Calu3 (cell line): ENCODE measurements around the gene ROCK2. TPM values are rescaled to one million over a fixed set of nuclear protein-coding genes. Genes with fewer than 3 reads are reported as not detected.
A peak's percentile ranks its signal among the peaks of the same experiment; 100 is the strongest.
"Not testable (repeated sequence)": the region's sequence is repeated elsewhere in the genome, so short reads cannot be mapped to it uniquely, and the experiment has no call there.

Experiments used
- BruUV-seq: library from RNA; stranded (reverse); fragments of 400-500 nt; replicated peaks from 2 replicates; lab custom pipeline; 2021; lab: Mats Ljungman, UMichigan
- CTCF ChIA-PET: fragments of 300-600 bp; sonication (Branson Sonifier 250); formaldehyde crosslinking; loops from one replicate; lab custom pipeline; 2022; ENCODE audit warnings: antibody characterized with exemption; lab: Charles Lee
- DNase-seq: peaks from one replicate; pipeline ENCODE4 v3.0.0; 2022
- H3K27ac Mint-ChIP-seq: one replicate; pipeline ENCODE4 v1.8.0; 2022; ENCODE audit warnings: mixed read lengths; ENCODE audit not compliant: unreplicated experiment
- H3K27me3 Mint-ChIP-seq: one replicate; pipeline ENCODE4 v1.8.0; 2022; ENCODE audit warnings: mixed read lengths; ENCODE audit not compliant: unreplicated experiment
- H3K36me3 Mint-ChIP-seq: one replicate; pipeline ENCODE4 v1.8.0; 2022; ENCODE audit warnings: mild to moderate bottlenecking, moderate library complexity, mixed read lengths; ENCODE audit not compliant: insufficient read depth, unreplicated experiment
- H3K4me1 Mint-ChIP-seq: one replicate; pipeline ENCODE4 v1.8.0; 2022; ENCODE audit warnings: mild to moderate bottlenecking, low read depth, mixed read lengths; ENCODE audit not compliant: unreplicated experiment
- H3K4me3 Mint-ChIP-seq: one replicate; pipeline ENCODE4 v1.8.0; 2022; ENCODE audit warnings: mild to moderate bottlenecking, low read depth, moderate library complexity, mixed read lengths; ENCODE audit not compliant: unreplicated experiment
- H3K9me3 Mint-ChIP-seq: one replicate; pipeline ENCODE4 v1.8.0; 2022; ENCODE audit warnings: low read depth, mixed read lengths; ENCODE audit not compliant: unreplicated experiment
- intact Hi-C: fragments of 100-400 bp; cut with micrococcal nuclease; formaldehyde crosslinking; loops from one replicate; pipeline ENCODE4 v1.10.0; 2022; ENCODE audit not compliant: unreplicated experiment
- total RNA-seq: library from RNA; stranded (reverse); gene quantifications from 2 replicates; pipeline ENCODE4 v1.2.3, GENCODE V29; 2022
- TF ChIP-seq, protein P1 (sequence below): fragments of 200-600 bp; IDR thresholded peaks from one replicate; pipeline ENCODE4 v1.8.0; 2022; ENCODE audit warnings: antibody characterized with exemption; ENCODE audit not compliant: unreplicated experiment

ROCK2 gene
- total RNA-seq, 1 experiment from 2014 or later: 35.3 TPM

DNA sequence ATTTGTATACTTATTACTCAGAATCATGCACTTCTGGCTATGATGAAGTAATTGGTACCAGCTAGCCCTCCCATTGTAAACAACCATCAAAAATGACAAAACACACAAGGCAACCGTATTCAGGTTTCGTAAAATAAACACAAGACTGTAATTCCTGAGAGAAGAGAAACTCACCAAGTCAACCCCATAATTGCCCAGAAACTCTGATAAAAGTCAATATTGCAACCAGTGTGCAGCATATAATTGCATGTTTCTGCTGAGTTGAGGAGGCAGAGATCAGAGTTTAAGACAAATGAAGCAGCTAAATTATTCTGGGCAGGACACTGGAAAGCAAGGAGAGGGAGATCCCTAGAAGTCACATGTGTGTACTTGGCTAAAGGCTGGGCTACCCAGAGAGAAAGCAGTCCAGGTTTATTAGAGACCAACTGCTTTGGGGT is 90.3 kb downstream of the ROCK2 start:
- CTCF ChIA-PET: no interaction called here
- BruUV-seq: no TSS peak
- Mint-ChIP-seq H3K4me1 (peaks cover 15% of the 10 kb centered on the region), H3K4me3 (no peak overlapping the region), H3K27me3 (no peaks in the 10 kb centered on the region), H3K36me3 (no peaks in the 10 kb centered on the region), H3K27ac (no peak overlapping the region), H3K9me3 (no peaks in the 10 kb centered on the region)
- DNase-seq: no peak
- TF ChIP-seq, protein P1, sequence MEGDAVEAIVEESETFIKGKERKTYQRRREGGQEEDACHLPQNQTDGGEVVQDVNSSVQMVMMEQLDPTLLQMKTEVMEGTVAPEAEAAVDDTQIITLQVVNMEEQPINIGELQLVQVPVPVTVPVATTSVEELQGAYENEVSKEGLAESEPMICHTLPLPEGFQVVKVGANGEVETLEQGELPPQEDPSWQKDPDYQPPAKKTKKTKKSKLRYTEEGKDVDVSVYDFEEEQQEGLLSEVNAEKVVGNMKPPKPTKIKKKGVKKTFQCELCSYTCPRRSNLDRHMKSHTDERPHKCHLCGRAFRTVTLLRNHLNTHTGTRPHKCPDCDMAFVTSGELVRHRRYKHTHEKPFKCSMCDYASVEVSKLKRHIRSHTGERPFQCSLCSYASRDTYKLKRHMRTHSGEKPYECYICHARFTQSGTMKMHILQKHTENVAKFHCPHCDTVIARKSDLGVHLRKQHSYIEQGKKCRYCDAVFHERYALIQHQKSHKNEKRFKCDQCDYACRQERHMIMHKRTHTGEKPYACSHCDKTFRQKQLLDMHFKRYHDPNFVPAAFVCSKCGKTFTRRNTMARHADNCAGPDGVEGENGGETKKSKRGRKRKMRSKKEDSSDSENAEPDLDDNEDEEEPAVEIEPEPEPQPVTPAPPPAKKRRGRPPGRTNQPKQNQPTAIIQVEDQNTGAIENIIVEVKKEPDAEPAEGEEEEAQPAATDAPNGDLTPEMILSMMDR: no peak
- intact Hi-C loops: no loop called here

DNA sequence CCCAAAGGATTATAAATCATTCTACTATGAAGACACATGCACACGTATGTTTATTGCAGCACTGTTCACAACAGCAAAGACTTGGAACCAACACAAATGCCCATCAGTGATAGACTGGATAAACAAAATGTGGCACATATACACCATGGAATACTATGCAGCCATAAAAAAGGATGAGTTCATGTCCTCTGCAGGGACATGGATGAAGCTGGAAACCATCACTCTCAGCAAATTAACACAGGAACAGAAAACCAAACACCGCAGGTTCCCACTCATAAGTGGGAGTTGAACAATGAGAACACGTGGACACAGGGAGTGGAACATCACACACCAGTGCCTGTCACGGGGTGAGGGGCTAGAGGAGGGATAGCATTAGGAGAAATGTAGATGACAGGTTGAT is 92.0 kb downstream of the ROCK2 start:
- H3K4me1 Mint-ChIP-seq: peaks cover 15% of the 10 kb centered on the region
- DNase-seq, H3K9me3 Mint-ChIP-seq, H3K27me3 Mint-ChIP-seq, H3K4me3 Mint-ChIP-seq, BruUV-seq, H3K36me3 Mint-ChIP-seq, H3K27ac Mint-ChIP-seq, CTCF ChIA-PET, intact Hi-C loops: not testable (repeated sequence)

DNA sequence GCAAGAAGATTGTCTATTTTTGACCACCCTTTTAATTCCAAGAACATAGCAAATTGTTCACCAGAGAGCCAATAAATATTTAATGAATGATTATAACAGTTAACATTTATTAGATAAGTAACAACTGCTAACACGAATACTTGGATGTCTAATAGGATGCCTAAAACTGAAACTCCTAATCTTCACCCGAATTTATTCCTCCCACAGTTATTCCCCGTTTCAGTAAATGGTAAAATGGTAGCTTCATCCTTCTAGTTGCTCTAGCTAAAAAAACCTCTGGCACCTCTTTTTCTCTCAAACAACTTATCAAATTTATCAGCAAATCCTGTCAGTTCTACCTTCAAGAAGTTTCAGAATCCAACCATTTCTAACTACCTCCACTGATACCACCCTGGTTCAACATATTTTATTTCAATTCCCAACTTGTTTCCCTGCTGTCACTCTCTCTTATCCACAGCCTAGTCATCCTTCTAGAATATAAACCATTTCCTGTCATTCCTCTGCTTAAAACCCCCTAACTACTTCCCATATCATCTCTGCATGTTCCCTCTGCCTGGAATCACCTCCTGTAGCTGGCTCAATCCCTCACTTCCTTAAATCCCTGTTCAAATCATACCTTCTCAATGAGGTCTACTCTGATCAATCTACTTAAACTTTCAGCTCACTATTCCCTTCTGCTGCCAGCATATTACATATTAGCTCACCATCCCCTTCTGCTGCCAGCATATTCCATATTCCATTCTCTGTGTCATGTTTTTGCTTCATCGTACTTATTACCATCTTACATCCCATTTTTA is 93.8 kb downstream of the ROCK2 start:
- Mint-ChIP-seq H3K4me3 (no peak overlapping the region), H3K27me3 (no peaks in the 10 kb centered on the region), H3K9me3 (no peaks in the 10 kb centered on the region), H3K36me3 (no peaks in the 10 kb centered on the region), H3K4me1 (peaks cover 15% of the 10 kb centered on the region), H3K27ac (peak overlapping the region; percentile 2)
- intact Hi-C loops: no loop called here
- TF ChIP-seq, protein P1: no peak
- CTCF ChIA-PET: no interaction called here
- BruUV-seq: no TSS peak
- no peak for DNase-seq

DNA sequence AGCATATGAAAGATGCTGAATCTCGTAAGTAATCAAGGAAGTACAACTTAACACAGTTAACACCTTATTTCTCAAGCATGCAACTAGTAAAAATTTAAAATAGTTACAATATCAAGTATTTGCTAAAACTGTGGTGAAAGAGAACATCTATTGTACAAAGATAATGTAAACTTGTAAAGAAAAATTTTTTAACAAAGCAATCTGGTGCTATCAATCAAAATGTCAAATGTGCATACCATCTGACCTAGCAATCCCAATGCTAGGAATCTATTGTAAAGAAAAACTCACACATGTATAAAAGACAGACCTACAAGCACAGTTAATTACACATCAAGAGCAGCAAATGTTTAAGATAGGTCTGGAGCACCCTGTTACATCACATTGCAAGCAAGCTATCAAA is 99.1 kb downstream of the ROCK2 start:
- DNase-seq: no peak

More for the DNA sequence above, 99.1 kb downstream of the ROCK2 start:
- intact Hi-C loops: no loop called here
- TF ChIP-seq, protein P1: no peak
- H3K4me3 Mint-ChIP-seq: no peak overlapping the region
- no peaks in the 10 kb centered on the region for H3K27me3 Mint-ChIP-seq
- no peak overlapping the region for H3K27ac Mint-ChIP-seq
- H3K4me1 Mint-ChIP-seq: no peaks in the 10 kb centered on the region
- H3K9me3 Mint-ChIP-seq: no peaks in the 10 kb centered on the region
- H3K36me3 Mint-ChIP-seq: no peaks in the 10 kb centered on the region
- no TSS peak for BruUV-seq
- CTCF ChIA-PET: no interaction called here
